Superior temporal gyrus (tissue), 1 donor: Measurements from ENCODE around the gene E2F6.
A peak's percentile ranks its signal among the peaks of the same experiment; 100 is the strongest.

ENCODE experiments used
- DNase-seq: peaks from one replicate; pipeline ENCODE4 v3.0.0-alpha.2; 2016; ENCODE audit errors: extremely low spot score

E2F6 gene

GRCh38 chr2:11457935-11458334 lies 8.0 kb downstream of the E2F6 start:
- no peak for DNase-seq

DNA sequence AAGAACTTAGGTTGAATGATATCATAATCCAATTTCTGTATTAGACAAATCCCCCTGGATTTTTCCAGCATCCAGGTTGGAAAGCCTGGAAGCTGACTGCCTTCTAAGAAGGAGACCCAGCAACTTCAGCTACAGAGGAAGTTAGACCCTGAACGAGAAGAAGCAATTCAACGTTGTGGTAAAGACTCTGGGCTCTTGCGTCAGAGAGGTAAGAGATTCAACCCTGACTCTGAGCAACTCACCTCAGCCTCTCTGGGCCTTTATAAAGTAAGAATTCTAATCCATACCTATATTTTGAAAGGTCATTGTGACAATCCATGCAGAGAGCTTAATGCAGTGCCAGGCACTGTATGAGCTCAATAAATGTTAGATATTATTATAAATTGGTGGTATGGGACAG lies 9.7 kb downstream of the E2F6 start:
- DNase-seq: no peak

DNA sequence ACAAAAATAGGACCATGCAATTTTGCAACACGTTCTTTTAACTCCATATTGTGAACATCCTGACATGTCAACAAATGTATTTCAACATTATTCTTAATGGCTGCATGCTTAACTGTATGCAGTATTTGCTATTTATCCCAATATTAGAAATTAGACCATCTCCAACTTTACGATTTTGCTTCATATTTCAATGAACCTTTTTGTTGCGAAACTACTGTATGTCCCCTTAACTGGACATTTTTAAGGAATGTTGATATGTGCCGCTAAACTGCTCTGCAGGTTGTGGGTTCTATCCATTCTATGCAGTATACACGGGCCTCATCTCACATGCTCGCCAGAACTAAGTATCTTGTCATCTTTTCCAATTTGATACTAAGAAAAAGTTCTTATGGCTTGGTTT lies 11.1 kb downstream of the E2F6 start:
- DNase-seq: no peak

- DNase-seq: no peak
Observed at GRCh38 chr2:11450791-11451190, 15.2 kb downstream of the E2F6 start.

GRCh38 chr2:11446733-11447248 lies 19.2 kb downstream of the E2F6 start:
- DNase-seq: peak; percentile 87

GRCh38 chr2:11444737-11445136 lies 21.2 kb downstream of the E2F6 start:
- no peak for DNase-seq

GRCh38 chr2:11438555-11439080 lies 27.3 kb downstream of the E2F6 start:
- DNase-seq: no peak

DNA sequence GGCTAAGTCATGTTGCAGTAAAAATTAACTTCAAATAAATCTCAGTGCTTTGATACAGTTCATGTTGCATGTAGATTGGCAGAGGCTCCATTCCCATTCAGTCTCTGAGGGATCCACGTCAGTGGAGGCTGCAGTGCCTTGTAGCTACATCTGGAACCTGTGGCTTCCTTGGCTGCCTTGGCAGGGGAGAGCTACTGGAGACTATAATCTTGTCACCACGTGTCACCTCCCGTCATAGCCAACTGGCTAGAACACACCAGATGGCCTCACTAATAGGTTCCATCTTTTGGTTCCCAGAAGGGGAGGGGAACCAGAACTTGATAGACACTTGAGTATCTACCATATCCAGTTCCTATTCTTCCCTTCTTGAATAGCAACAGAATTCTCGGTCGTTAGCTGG lies 28.4 kb downstream of the E2F6 start:
- DNase-seq: peak; percentile 6

- DNase-seq: no peak
Observed at GRCh38 chr2:11435036-11435435, 30.9 kb downstream of the E2F6 start.

DNA sequence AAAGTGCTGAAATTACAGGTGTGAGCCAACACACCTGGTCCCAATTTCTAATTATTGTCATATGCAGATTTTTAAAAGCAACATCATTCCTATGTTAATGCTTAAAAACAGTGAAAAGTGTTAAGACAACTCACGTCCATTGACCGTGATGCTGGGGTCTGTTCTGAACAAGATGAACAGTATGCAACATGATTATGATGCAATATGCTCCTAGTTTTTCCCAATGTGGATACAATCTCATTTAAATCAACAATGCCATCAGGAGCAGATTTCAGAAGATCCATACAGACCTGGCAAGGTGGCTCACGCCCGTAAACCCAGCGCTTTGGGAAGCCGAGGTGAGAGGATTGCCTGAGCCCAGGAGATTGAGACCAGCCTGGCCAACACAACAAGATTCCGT lies 31.5 kb downstream of the E2F6 start:
- DNase-seq: no peak

DNA sequence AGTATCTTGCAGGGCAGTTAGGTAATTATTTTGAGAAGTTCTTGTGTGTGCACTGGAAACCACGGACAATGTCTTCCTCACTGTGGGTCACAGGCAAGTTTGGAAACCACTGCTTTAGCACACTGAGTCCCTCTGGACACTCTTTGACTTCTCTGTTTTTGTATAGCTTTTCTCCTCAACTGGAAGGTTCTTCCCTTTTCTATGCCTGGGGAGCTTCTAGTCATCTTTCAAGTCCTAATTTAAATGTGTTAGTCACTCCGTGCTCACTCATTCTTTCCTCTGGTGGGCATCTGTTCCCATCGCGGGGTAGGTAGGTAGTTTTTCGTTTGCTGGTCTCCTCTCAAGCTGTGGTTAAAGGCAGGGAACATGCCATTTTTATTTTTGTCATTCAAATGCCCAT lies 32.1 kb downstream of the E2F6 start:
- DNase-seq: no peak

DNA sequence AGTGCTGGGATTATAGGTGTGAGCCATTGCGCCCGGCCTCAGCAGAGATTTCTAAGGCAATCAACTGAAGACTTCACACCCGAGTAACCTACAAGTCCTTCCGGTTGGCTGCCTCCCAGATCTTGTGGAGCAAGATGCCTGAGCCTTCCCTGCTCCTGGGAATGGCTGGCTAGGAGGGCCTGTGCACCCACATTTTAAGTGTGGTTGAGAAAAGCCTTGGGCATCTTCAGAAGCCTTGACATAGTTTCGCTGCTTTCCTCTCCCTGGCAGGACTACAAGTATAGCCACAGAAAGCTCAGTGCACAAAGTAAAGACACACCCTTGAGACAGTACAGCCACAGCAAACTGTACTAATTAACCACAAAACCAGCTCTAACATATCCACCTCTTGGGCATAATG lies 35.2 kb downstream of the E2F6 start:
- no peak for DNase-seq

DNA sequence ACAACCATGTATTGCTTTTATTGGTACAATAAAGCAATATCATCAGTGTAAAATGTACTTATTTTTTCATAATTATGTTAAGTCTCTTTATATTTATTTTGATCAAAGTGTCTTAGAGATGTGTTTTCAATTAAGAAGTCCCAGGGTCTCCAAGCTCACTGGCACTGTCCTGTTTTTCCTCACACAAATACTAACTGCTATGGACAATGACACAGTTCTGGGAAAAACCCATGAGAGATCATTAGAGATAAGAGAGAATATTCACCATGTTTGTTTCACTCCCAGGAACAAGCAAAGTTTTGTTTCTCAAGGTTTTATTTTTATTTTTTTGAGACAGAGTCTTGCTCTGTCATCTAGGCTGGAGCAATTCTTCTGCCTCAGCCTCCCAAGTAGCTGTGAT lies 38.7 kb downstream of the E2F6 start:
- DNase-seq: no peak

GRCh38 chr2:11422901-11423435 lies 43.0 kb downstream of the E2F6 start:
- DNase-seq: no peak

- DNase-seq: no peak
Observed at GRCh38 chr2:11422491-11422865, 43.5 kb downstream of the E2F6 start.

GRCh38 chr2:11421863-11422490 lies 44.0 kb downstream of the E2F6 start:
- DNase-seq: peak; percentile 42

GRCh38 chr2:11420671-11421070 lies 45.3 kb downstream of the E2F6 start:
- DNase-seq: no peak

DNA sequence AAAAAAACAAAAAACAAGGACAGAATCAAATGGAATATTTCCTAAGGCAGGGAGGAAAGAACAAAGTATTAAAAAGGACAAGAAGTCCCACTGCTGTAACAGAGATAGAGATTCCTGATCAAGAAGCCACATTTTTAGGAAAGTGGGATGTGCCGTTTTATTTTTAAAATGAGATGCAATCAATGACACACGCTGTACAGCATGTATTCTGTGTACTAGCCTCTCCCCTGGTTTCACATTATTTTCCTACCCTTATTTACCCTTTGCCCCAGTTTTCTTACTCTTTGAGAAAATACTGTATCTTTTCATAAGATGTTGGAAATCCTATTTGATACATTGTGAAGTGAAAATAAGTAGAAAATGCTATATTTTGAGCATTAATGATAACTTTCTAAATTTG lies 45.8 kb downstream of the E2F6 start:
- DNase-seq: no peak

DNA sequence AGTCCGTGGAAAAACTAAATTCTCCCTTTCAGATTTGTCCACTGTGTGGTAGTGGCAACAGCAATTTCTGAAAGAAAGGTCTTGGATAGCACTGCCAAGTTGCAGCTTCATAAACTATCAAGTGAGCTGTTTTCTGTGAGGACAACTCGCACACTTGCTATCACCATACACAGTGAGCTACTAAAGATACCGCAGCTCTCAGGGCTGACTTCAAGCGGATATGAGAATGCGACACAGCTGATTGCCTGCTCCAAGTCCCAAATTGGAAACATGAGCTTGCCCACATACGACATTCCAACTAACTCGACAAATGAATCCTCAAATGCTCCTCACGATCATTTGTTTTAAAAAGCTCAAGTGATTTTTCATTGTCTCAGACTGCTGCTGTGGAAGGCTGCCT lies 46.2 kb downstream of the E2F6 start:
- peak; percentile 73 for DNase-seq

- no peak for DNase-seq
Observed at GRCh38 chr2:11417946-11418585, 47.9 kb downstream of the E2F6 start.

- DNase-seq: no peak
Observed at GRCh38 chr2:11416931-11417330, 49.0 kb downstream of the E2F6 start.

DNA sequence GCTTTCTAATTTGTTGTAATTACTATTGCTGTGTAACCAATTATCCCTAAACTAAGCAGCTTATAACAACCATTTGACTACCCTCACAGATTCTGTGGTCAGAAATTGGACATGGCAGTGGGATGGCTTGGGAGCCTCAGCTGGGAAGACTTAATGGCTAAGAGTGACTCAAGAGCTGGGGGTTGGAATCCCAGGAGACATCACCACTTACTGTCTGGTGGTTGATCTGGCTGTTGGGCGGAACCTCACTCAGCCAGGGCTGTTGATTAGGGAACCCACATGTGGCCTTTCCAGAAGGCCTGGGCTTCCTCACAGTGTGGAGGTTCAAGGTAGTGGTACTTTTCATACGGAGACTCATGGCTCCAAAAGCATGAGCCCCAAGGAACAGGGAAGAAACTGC lies 49.8 kb downstream of the E2F6 start:
- no peak for DNase-seq
